Stimulated activated CD8-positive, alpha-beta memory T cell treated with anti-CD3 and anti-CD28 coated beads, Interleukin-4, amount 100 ng/mL, for 4 hours (primary cell): ENCODE results near the gene ZBTB25.

Experiments
- DNase-seq, 2 donors: peaks; one replicate each; pipeline ENCODE4 v3.0.0-alpha.2; 2020; ENCODE audit warnings: low read depth in 2 of 2, low spot score in 1 of 2

The ZBTB25 gene

GRCh38 chr14:64516969-64517368 is 13.3 kb upstream of the ZBTB25 start:
- DNase-seq: no peak

- no peak for DNase-seq
Measured at GRCh38 chr14:64515053-64515452, 11.4 kb upstream of the ZBTB25 start.

GRCh38 chr14:64513271-64513670 is 9.6 kb upstream of the ZBTB25 start:
- DNase-seq: no peak

GRCh38 chr14:64510825-64511671 is 7.4 kb upstream of the ZBTB25 start:
- peak; percentile 39 to 53 for DNase-seq

DNA sequence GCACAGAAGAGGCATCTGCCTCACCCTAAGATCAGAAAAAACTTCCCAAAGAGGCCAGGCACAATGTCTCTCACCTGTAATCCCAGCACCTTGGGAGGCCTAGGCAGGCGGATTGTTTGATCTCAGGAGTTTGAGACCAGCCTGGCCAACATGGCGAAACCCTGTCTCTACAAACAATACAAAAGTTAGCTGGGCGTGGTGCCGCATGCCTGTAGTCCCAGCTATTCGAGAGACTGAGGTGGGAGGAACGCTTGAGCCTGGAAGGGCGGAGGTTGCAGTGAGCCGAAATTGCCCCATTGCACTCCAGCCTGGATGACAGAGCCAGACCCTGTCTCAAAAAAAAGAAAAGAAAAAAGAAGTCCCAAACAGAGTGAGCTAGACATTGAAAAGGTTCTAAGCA is 5.4 kb upstream of the ZBTB25 start:
- DNase-seq: no peak

GRCh38 chr14:64508215-64508776 is 4.7 kb upstream of the ZBTB25 start:
- no peak for DNase-seq

GRCh38 chr14:64507376-64508156 is 3.9 kb upstream of the ZBTB25 start:
- peak in 1 of 2 donors; percentile 13 for DNase-seq

GRCh38 chr14:64506721-64507120 is 3.1 kb upstream of the ZBTB25 start:
- DNase-seq: no peak

DNA sequence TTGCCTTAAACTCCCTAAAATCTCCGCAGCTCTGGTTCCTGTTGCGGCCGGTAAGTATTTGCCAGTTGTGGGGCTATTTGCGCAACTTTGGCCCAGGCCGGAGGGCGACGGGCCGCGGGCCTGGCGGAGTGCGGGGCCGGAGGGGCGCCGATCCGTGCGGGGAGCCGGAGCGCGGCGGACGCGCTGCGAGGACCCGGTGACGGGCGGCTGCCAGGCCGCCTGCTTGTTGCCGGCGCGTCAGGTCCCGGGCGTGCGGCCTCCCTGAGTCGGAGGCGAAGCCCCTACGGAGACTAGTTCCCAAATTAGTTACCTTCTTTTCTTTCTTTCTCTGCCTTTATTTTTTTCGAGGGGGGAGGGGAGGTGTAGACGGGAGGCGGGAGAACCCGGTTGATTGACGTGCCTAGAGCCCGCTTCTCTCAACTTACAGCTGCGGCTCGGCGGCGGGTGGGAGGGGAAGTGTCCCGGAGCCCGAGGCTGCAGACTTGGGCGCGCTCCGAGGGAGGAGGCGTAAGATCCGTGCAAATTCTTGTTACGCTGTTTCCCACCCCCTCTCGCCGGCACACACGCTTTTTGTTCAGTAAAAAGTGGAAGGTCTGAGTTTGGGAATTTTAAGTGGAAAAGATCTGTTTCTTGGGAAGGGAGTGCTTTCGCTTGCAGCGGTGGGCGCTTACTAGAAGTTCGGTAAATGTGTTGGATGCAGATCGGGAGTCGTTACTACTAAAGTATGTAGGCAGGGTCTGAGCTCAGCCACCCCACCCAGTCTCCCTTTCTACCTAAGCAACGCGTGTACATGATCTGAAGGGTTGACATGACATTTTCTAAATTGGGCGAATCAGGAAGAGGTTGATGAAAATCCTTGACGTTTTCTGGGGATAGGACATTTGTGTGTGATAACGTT is 1.5 kb upstream of the ZBTB25 start:
- peak; percentile 56 to 72 for DNase-seq

DNA sequence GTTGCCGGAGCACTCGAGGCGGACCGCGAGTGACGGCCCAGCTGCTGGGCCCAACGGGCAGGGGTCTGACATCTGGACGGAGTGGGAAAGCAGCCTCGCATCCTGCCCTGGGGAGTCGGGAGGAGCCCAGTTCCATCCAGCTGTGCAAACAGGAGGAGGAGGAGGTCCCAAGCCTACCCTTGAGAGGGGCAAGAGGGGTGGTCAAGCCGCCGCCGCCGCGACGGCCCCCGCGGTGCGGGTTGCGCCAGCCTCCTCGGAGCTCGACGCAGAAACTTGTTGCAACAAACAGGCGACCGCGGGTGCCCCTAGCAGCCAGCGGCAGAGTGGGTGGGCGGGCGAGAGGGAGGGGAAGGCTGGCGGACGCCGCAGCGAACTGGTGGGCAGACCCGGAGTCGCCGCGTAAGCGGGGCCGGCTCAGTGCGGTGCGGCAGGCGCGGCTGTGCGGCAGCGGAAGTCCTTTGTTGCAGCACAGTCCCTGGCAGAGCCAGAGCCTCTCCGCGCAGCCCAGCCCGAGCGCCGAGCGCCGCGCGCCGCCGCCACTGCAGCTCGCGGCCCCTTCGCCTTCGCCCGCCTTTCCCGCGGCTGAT is 765 bp upstream of the ZBTB25 start, which contains the start of gene ZBTB1:
TSS of gene ZBTB1 (plus strand) at position 461 of the 587 bp plus-strand sequence. CDS start 16,735 bp downstream, outside the sequence.
- peak; percentile 59 to 81 for DNase-seq

GRCh38 chr14:64502887-64503433 is 678 bp downstream of the ZBTB25 start:
- no peak for DNase-seq

DNA sequence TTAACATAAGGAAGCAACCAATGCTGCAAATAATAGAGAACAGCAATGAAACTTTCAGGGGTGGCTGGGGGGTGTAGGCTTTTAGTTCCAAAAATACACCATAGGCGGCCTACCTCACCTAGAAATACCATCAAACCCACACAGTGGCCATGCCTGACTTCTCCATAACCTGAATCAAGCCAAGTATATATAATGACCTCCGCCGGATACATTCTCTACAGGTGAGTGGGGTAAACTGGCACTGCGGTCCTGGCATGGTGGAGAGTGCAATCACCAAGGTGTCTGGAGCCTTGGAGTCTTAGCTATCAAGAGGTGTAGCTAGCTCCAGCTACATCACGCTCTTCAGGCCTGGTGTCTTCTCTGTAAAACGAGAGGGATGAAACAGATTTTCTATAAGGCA is 1.2 kb downstream of the ZBTB25 start:
- DNase-seq: no peak

DNA sequence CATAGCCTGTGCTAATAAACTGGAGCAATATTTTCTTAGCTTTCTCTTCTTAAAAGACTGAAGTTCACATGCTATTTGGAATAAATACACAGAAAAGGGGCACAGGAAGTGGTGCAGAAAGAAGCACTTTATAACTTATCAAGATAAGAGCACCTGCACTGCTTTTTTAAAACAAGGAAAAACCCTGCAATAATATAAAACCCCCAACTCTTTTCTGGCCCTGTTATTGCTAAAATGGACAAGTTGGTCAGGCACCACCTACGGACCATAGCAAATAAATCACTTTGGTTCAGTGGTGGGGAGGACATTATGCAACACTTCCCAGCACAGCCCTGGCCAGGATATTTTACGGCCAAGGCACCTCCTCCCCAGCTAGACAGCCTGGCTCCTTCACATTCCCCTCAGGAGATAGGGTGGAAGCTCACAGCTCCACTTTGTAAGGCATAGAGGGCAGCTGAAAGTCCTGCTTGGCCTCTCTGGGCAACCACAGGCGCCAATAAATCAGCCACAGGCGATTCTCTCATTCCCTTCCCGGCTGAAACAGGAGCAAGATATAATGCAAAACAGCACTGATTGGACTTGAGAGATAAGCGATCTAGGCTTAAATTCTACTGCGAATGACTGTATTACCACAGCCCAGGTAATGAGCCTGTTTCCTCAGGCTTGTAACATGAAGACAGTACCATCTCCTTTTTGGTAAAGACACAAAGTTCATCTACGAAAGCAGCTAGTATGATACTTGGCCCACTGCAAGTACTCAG is 2.0 kb downstream of the ZBTB25 start:
- no peak for DNase-seq

- DNase-seq: no peak
Measured at GRCh38 chr14:64500088-64500487, 3.5 kb downstream of the ZBTB25 start.

- DNase-seq: no peak
Measured at GRCh38 chr14:64496764-64497163, 6.9 kb downstream of the ZBTB25 start.

DNA sequence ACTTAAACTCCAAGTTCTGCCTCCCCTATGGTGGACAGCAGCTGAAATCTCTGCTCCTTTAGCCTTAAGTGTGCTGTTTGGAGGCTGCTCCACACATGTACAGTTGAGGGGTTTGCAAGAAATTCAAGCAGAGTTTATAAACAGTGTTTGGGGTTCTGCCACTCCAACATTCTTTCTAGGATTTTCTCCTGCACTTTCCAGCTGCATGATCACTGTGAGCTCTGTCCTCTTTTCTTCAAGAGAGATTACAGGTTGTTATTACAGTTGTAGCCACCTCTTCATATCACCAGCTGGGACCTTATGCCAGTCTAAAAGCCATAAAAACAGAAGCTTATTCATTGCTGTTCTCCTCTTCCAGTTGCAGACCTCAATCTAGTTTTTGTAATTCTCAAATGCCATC is 8.4 kb downstream of the ZBTB25 start:
- no peak for DNase-seq

DNA sequence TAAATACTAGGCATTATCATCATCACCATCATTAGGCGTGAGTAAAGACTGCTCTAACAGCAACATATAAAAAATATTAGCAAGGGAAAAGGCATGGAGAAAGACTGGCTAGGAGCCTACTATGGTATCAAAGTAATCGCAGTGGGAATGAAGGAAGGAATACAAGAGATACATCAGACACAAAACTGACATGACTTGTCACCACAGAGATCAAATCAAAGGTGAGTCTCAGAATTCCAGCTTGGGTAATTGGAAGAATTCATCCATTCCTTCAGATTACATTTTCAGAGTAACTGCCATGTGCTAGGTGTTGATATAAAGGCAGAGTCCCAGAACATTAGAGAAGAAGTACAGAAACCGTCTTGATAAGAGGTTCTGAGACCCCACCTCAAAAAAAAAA is 10.2 kb downstream of the ZBTB25 start:
- no peak for DNase-seq

GRCh38 chr14:64491637-64492036 is 12.0 kb downstream of the ZBTB25 start:
- no peak for DNase-seq

- no peak for DNase-seq
Measured at GRCh38 chr14:64488590-64489099, 15.0 kb downstream of the ZBTB25 start.
